ENCODE results near the gene PLCB1.
A peak's percentile ranks its signal among the peaks of the same experiment; 100 is the strongest.

The PLCB1 gene

DNA sequence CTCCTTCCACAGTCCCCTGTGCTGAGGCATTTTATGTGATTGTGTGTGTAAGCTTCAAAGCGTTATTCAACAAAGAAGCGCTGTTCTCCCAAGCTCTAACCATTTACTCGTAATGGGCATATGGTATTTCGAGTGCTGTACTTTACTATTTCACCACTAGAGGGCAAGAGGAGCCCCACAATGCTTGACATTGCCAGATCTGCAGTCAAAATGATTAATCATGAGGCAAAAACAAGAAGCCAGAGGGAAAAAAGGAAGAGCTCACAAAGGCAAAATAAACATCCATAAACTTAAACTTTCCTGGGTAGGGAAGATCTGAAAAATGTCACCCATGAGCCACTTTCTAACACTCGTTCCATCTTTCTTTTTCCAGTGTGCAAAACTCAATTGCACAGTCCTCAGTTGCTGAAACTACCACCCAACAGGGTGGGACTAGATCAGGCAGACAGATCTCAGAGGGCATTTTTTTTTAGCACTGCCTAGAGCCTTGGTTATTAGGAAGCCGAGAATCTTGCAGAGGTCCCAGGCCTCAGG, 721.8 kb downstream of the PLCB1 start:
- no peaks in the 10 kb centered on the region for H3K36me3 ChIP-seq (ENCODE audit: insufficient read depth, low read length)
- H2AFZ ChIP-seq (ENCODE audit: low read depth, low read length), result no peak overlapping the region
- no peaks in the 10 kb centered on the region for H3K79me2 ChIP-seq (ENCODE audit: insufficient read depth, low read length)
- no peaks in the 10 kb centered on the region for H3K4me1 ChIP-seq (ENCODE audit: insufficient read depth, low read length)
- no peak overlapping the region for H3K27ac ChIP-seq (ENCODE audit: low read length)
- DNase-seq (peak; percentile 28), ATAC-seq (ENCODE audit: insufficient read depth, low read depth) (peak; percentile 92)
- no peaks in the 10 kb centered on the region for H3K9me3 ChIP-seq (ENCODE audit: insufficient read depth, low read length, severe bottlenecking)
- H3K9ac ChIP-seq (ENCODE audit: low read depth, low read length), result no peak overlapping the region
- H3K4me2 ChIP-seq (ENCODE audit: insufficient read depth, low read length), result no peak overlapping the region
- TF ChIP-seq, protein P1, sequence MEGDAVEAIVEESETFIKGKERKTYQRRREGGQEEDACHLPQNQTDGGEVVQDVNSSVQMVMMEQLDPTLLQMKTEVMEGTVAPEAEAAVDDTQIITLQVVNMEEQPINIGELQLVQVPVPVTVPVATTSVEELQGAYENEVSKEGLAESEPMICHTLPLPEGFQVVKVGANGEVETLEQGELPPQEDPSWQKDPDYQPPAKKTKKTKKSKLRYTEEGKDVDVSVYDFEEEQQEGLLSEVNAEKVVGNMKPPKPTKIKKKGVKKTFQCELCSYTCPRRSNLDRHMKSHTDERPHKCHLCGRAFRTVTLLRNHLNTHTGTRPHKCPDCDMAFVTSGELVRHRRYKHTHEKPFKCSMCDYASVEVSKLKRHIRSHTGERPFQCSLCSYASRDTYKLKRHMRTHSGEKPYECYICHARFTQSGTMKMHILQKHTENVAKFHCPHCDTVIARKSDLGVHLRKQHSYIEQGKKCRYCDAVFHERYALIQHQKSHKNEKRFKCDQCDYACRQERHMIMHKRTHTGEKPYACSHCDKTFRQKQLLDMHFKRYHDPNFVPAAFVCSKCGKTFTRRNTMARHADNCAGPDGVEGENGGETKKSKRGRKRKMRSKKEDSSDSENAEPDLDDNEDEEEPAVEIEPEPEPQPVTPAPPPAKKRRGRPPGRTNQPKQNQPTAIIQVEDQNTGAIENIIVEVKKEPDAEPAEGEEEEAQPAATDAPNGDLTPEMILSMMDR (IDR thresholded peaks at IDR 0.05; ENCODE audit: borderline replicate concordance, extremely low read depth, low read length, poor library complexity, severe bottlenecking), result peak; percentile 85
- TF ChIP-seq EZH2 (IDR thresholded peaks at IDR 0.05; ENCODE audit: borderline replicate concordance, low read depth, low read length, severe bottlenecking), result no peak
- no peaks in the 10 kb centered on the region for H3K27me3 ChIP-seq (ENCODE audit: insufficient read depth, low read length, poor library complexity)
- no peaks in the 10 kb centered on the region for H4K20me1 ChIP-seq (ENCODE audit: insufficient read depth, low read length)
- H3K4me3 ChIP-seq (ENCODE audit: low read depth in 1 of 2, low read length in 2 of 2), result no peak overlapping the region

DNA sequence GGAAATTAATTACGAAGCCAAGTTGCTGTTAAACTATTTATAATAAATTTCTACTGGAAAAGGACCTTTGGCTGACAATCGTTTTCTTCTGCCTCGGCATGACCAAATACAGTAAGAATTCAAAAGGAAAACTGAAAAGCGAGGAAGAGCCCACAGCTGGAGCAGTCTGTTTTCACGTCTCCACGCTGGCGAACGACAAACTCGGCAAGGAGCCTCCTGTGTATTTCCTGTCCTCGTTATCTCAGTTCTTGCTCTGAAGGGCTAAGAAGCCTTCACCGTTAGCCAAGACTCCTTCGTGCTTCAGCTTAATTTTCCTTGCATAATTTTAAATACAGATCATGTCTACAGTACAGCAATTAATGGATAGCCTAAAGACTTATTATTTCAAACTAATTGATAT, 722.5 kb downstream of the PLCB1 start:
- ATAC-seq (ENCODE audit: insufficient read depth, low read depth), result no peak
- Histone ChIP-seq H3K79me2 (ENCODE audit: insufficient read depth, low read length) (no peaks in the 10 kb centered on the region), H3K27ac (ENCODE audit: low read length) (no peak overlapping the region), H3K9ac (ENCODE audit: low read depth, low read length) (no peak overlapping the region), H3K36me3 (ENCODE audit: insufficient read depth, low read length) (no peaks in the 10 kb centered on the region), H3K4me2 (ENCODE audit: insufficient read depth, low read length) (no peak overlapping the region), H3K27me3 (ENCODE audit: insufficient read depth, low read length, poor library complexity) (no peaks in the 10 kb centered on the region), H3K4me1 (ENCODE audit: insufficient read depth, low read length) (no peaks in the 10 kb centered on the region), H3K4me3 (ENCODE audit: low read depth in 1 of 2, low read length in 2 of 2) (no peak overlapping the region), H3K9me3 (ENCODE audit: insufficient read depth, low read length, severe bottlenecking) (no peaks in the 10 kb centered on the region), H2AFZ (ENCODE audit: low read depth, low read length) (no peak overlapping the region), H4K20me1 (ENCODE audit: insufficient read depth, low read length) (no peaks in the 10 kb centered on the region)
- TF ChIP-seq, protein P1 (IDR thresholded peaks at IDR 0.05; ENCODE audit: borderline replicate concordance, extremely low read depth, low read length, poor library complexity, severe bottlenecking), result no peak
- no peak for TF ChIP-seq EZH2 (IDR thresholded peaks at IDR 0.05; ENCODE audit: borderline replicate concordance, low read depth, low read length, severe bottlenecking)
- no peak for DNase-seq

DNA sequence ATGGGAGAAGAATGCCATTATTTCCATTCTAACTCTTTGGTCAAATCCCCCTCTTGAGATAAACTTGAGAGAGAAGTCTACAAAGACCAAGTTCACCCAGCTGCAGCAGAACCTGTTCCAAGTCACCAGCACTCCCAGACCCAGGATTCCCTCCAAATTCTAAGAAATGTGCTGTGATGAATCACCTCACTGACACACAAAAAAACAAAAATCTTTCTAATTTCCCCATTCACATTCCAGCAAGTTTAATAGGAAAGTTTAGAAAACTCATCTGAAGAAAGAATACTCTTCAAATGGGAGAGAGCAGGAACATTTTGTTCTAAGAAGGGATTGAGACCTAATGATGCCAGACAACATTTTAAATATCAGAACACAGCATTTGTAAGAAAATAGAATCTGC, 723.2 kb downstream of the PLCB1 start:
- Histone ChIP-seq H3K27me3 (ENCODE audit: insufficient read depth, low read length, poor library complexity) (no peaks in the 10 kb centered on the region), H3K4me1 (ENCODE audit: insufficient read depth, low read length) (no peaks in the 10 kb centered on the region), H3K4me2 (ENCODE audit: insufficient read depth, low read length) (no peak overlapping the region), H3K36me3 (ENCODE audit: insufficient read depth, low read length) (no peaks in the 10 kb centered on the region), H3K9me3 (ENCODE audit: insufficient read depth, low read length, severe bottlenecking) (no peaks in the 10 kb centered on the region), H4K20me1 (ENCODE audit: insufficient read depth, low read length) (no peaks in the 10 kb centered on the region), H3K27ac (ENCODE audit: low read length) (no peak overlapping the region), H3K9ac (ENCODE audit: low read depth, low read length) (no peak overlapping the region), H3K4me3 (ENCODE audit: low read depth in 1 of 2, low read length in 2 of 2) (no peak overlapping the region), H3K79me2 (ENCODE audit: insufficient read depth, low read length) (no peaks in the 10 kb centered on the region), H2AFZ (ENCODE audit: low read depth, low read length) (no peak overlapping the region)
- ATAC-seq (ENCODE audit: insufficient read depth, low read depth), result no peak
- TF ChIP-seq EZH2 (IDR thresholded peaks at IDR 0.05; ENCODE audit: borderline replicate concordance, low read depth, low read length, severe bottlenecking), result no peak
- TF ChIP-seq, protein P1 (IDR thresholded peaks at IDR 0.05; ENCODE audit: borderline replicate concordance, extremely low read depth, low read length, poor library complexity, severe bottlenecking), result no peak
- no peak for DNase-seq

DNA sequence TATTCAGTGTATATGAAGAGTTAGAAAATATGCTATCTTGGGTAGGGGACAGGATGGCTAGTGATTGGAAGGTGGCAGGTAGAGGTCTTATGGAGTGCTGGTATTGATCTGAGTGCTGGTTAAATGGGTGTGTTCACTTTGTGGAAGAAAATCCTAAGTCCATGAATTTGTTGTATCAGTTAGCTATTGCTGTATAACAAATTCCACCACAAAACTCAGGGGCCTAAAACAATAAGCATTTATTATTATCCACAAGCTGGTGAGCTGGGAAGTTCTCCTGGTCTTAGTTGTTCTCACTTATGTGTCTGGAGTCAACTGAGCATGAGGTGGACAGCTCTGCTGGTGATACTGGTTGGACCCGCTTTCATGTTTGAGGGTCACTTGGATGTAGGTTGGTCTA, 724.6 kb downstream of the PLCB1 start:
- Histone ChIP-seq H3K36me3 (ENCODE audit: insufficient read depth, low read length) (no peaks in the 10 kb centered on the region), H2AFZ (ENCODE audit: low read depth, low read length) (no peak overlapping the region), H3K9ac (ENCODE audit: low read depth, low read length) (no peak overlapping the region), H4K20me1 (ENCODE audit: insufficient read depth, low read length) (no peaks in the 10 kb centered on the region), H3K4me2 (ENCODE audit: insufficient read depth, low read length) (no peak overlapping the region), H3K9me3 (ENCODE audit: insufficient read depth, low read length, severe bottlenecking) (no peaks in the 10 kb centered on the region), H3K27ac (ENCODE audit: low read length) (no peak overlapping the region), H3K79me2 (ENCODE audit: insufficient read depth, low read length) (no peaks in the 10 kb centered on the region), H3K27me3 (ENCODE audit: insufficient read depth, low read length, poor library complexity) (no peaks in the 10 kb centered on the region), H3K4me1 (ENCODE audit: insufficient read depth, low read length) (no peaks in the 10 kb centered on the region), H3K4me3 (ENCODE audit: low read depth in 1 of 2, low read length in 2 of 2) (no peak overlapping the region)
- DNase-seq (no peak), ATAC-seq (ENCODE audit: insufficient read depth, low read depth) (no peak)
- no peak for TF ChIP-seq EZH2 (IDR thresholded peaks at IDR 0.05; ENCODE audit: borderline replicate concordance, low read depth, low read length, severe bottlenecking)
